Measurements from ENCODE around the gene THUMPD3. TPM values are rescaled to one million over a fixed set of nuclear protein-coding genes. Genes with fewer than 3 reads are reported as not detected.

THUMPD3 gene
- total RNA-seq, 1 experiment from 2014 or later = 58.4 TPM

DNA sequence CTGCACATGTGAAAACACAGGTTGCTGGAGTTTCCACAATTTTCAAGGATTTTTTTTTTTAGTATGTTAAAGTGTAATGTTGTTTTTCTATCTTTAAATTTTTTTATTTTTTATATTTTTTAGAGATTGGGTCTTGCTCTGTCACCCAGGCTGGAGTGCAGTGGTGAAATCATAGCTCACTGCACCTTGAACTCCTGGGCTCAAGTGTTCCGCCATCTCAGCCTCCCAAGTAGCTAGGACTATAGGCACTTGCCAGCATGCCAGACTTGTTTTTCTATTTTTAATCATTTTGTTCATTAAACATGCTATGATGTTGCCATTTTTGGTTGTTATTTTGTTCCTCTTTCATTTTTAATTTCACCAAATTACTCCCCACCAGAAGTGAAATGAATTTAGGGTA lies 16.7 kb upstream of the THUMPD3 start:
- no peak overlapping the region for H3K56ac ChIP-seq (ENCODE audit: insufficient read length, low read depth, low read length)

More for the DNA sequence above, 16.7 kb upstream of the THUMPD3 start:
- no peak overlapping the region for H2AFZ ChIP-seq (ENCODE audit: low read length)
- Mint-ChIP-seq H3K4me1 (peaks cover 15 to 23% of the 10 kb centered on the region in 2 experiments), H3K27ac (no peak overlapping the region), H3K9me3 (no peaks in the 10 kb centered on the region), H3K36me3 (ENCODE audit: insufficient read depth in 1 of 3, low read depth in 3 of 3) (peaks cover 0 to 4% (median 0%) of the 10 kb centered on the region in 3 experiments; a peak in 1 of 7 replicates), H3K27me3 (ENCODE audit: low read depth) (no peaks in the 10 kb centered on the region; the same call in 1 of the 2 replicates), H3K4me3 (no peak overlapping the region)
- H3K23me2 ChIP-seq (ENCODE audit: insufficient read length, low read depth, low read length, poor library complexity, severe bottlenecking) = no peaks in the 10 kb centered on the region
- no peak overlapping the region for H3T11ph ChIP-seq (ENCODE audit: low read length)
- no peaks in the 10 kb centered on the region for H3K79me2 ChIP-seq (ENCODE audit: insufficient read depth, low read length)
- no peak overlapping the region for H3K9ac ChIP-seq (ENCODE audit: extremely low read depth, insufficient read length, low read length)
- no peak overlapping the region for H3K4me2 ChIP-seq (ENCODE audit: insufficient read depth, insufficient read length, low read length)
- no peaks in the 10 kb centered on the region for H4K20me1 ChIP-seq (ENCODE audit: control insufficient read depth, insufficient read depth, insufficient read length)
- no peak overlapping the region for H2BK5ac ChIP-seq (ENCODE audit: insufficient read length, low read length)
- H3K23ac ChIP-seq (ENCODE audit: insufficient read length, low read depth, low read length) = no peak overlapping the region
- WGBS (ENCODE audit: extremely low coverage, insufficient read length, low lambda C conversion rate) = no CpG with 5 or more reads among the region's 1 CpG
- H2BK12ac ChIP-seq (ENCODE audit: insufficient read length, low read depth, low read length) = no peak overlapping the region
- no peak overlapping the region for H2BK15ac ChIP-seq (ENCODE audit: low read depth, low read length)
- H3K18ac ChIP-seq (ENCODE audit: insufficient read length, low read depth, low read length) = no peak overlapping the region
- TF ChIP-seq CTCF (conservative IDR thresholded peaks at IDR 0.05) = no peak
- peaks cover 1% of the 10 kb centered on the region; the same call in 1 of the 2 replicates for H3K4me1 ChIP-seq (ENCODE audit: insufficient read depth, low read length)
- H4K91ac ChIP-seq (ENCODE audit: insufficient read length, low read depth, low read length) = no peak overlapping the region
- no peak overlapping the region for H4K8ac ChIP-seq (replicated peaks; ENCODE audit: insufficient read length, low read depth, low read length)
- no peak overlapping the region for H3K14ac ChIP-seq (ENCODE audit: insufficient read depth, low read length)
- no peaks in the 10 kb centered on the region for H3K9me3 ChIP-seq (ENCODE audit: control insufficient read depth, low read depth, low read length)
- H3K4ac ChIP-seq (ENCODE audit: low read depth, low read length) = no peak overlapping the region
- no peak overlapping the region for H2BK120ac ChIP-seq (ENCODE audit: low read depth, low read length, poor library complexity, severe bottlenecking)
- H3K27ac ChIP-seq (ENCODE audit: insufficient read length, low read depth, low read length) = no peak overlapping the region
- DNase-seq = no peak
- no peak overlapping the region for H2AK5ac ChIP-seq (ENCODE audit: insufficient read length, low read length)
- no peaks in the 10 kb centered on the region for H3K27me3 ChIP-seq (ENCODE audit: insufficient read depth, low read length)
- H4K5ac ChIP-seq (ENCODE audit: insufficient read length, low read depth, low read length) = no peak overlapping the region
- H3K79me1 ChIP-seq (ENCODE audit: insufficient read depth, low read depth, low read length, poor library complexity, severe bottlenecking) = no peaks in the 10 kb centered on the region
- no peak overlapping the region for H2BK20ac ChIP-seq (ENCODE audit: low read depth, low read length, poor library complexity, severe bottlenecking)
